K562 (cell line): ENCODE measurements around the gene ANKRD61. TPM values are rescaled to one million over a fixed set of nuclear protein-coding genes. Genes with fewer than 3 reads are reported as not detected.

Experiments used
- ARNT ChIP-seq, 2 experiments: fragments of 450-650 bp; IDR thresholded peaks; 2 replicates each; pipeline ENCODE4 v1.6.1; 2016; ENCODE audit warnings: mild to moderate bottlenecking in 1 of 2
- BCL6 ChIP-seq: fragments of 250-450 bp; sonication (Bioruptor Pico); IDR thresholded peaks from 2 replicates; pipeline ENCODE4 v1.4.0; 2020
- CHD4 ChIP-seq: fragments of 200-600 bp; sonication (generic); IDR thresholded peaks from 3 replicates; pipeline ENCODE4 v1.6.1; 2012; ENCODE audit warnings: low read depth, mild to moderate bottlenecking, mixed read lengths, low read length, inconsistent platforms; ENCODE audit not compliant: insufficient read depth, insufficient replicate concordance, poor library complexity, severe bottlenecking
- CREB1 ChIP-seq, 2 experiments: sonication (generic) in 1 of 2; formaldehyde crosslinking in 1 of 2; IDR thresholded peaks; 2 replicates each; pipeline versions ENCODE4 v1.6.1 to v1.8.0; 2012 to 2022; ENCODE audit warnings: inconsistent platforms in 1 of 2, mild to moderate bottlenecking in 1 of 2, missing genetic modification reagents in 1 of 2, moderate library complexity in 1 of 2
- ESRRA ChIP-seq: fragments of 450-650 bp; IDR thresholded peaks from 2 replicates; pipeline ENCODE4 v1.6.1; 2014; ENCODE audit warnings: low read depth, mild to moderate bottlenecking, moderate library complexity, borderline replicate concordance
- FIP1L1 ChIP-seq: fragments of 200-400 bp; formaldehyde crosslinking; IDR thresholded peaks from 2 replicates; pipeline ENCODE4 v1.6.1; 2018; ENCODE audit warnings: mild to moderate bottlenecking, low read depth, low read length; ENCODE audit not compliant: poor library complexity, severe bottlenecking
- KAT7 ChIP-seq: sonication (generic); formaldehyde crosslinking; IDR thresholded peaks from 2 replicates; pipeline ENCODE4 v1.8.0; 2022; ENCODE audit warnings: missing genetic modification reagents, mild to moderate bottlenecking, borderline replicate concordance
- MAFF ChIP-seq: IDR thresholded peaks from 2 replicates; pipeline ENCODE4 v1.6.1; 2012; ENCODE audit warnings: low read length, improper control_type of control experiment
- NCOA4 ChIP-seq: fragments of 450-650 bp; IDR thresholded peaks from 2 replicates; pipeline ENCODE4 v1.6.1; 2018; ENCODE audit warnings: mild to moderate bottlenecking; ENCODE audit not compliant: partially characterized antibody
- SNRNP70 ChIP-seq: fragments of 200-400 bp; formaldehyde crosslinking; optimal IDR thresholded peaks from 2 replicates; pipeline ENCODE3; 2017; ENCODE audit warnings: low read depth, low read length
- STAT5A ChIP-seq: IDR thresholded peaks from 2 replicates; pipeline ENCODE4 v1.6.1; 2012; ENCODE audit warnings: low read length, inconsistent platforms, borderline replicate concordance
- TGIF2 ChIP-seq: sonication (generic); formaldehyde crosslinking; IDR thresholded peaks from 2 replicates; pipeline ENCODE4 v1.8.1; 2022; ENCODE audit warnings: mild to moderate bottlenecking, missing genetic modification reagents, moderate library complexity
- TRIM24 ChIP-seq, 2 experiments: fragments of 450-650 bp; IDR thresholded peaks; 2 replicates each; pipeline ENCODE4 v1.6.1; 2016
- ZNF212 ChIP-seq: fragments of 450-650 bp; formaldehyde crosslinking; IDR thresholded peaks from 2 replicates; pipeline ENCODE4 v1.4.0; 2020; ENCODE audit warnings: mild to moderate bottlenecking
- polyA plus RNA-seq, 8 experiments: library from polyadenylated mRNA; depleted of rRNA in 4 of 8; stranded (reverse) in 5 of 8; unstranded in 3 of 8; fragments of >200 nt; fragmentation: Nextera tagmentation in 2 of 8; fragmentation: Illumina TruSeq in 1 of 8; extraction: Ambion mirVana in 2 of 8; extraction: Trizol in 1 of 8; gene quantifications; 2 replicates each; pipeline versions ENCODE4 v1.2.1 to v1.2.3, GENCODE V29; 2011 to 2014; ENCODE audit warnings: inconsistent platforms in 1 of 8, missing spikeins in 1 of 8
- total RNA-seq, 7 experiments: library from RNA; depleted of rRNA in 6 of 7; stranded (reverse); fragments of >200 nt in 6 of 7; fragmentation: Illumina TruSeq in 2 of 7; extraction: Trizol in 2 of 7; gene quantifications; 2 replicates each; pipeline versions ENCODE4 v1.2.1 to v1.2.3, GENCODE V29; 2011 to 2021; ENCODE audit warnings: low replicate concordance in 1 of 7
- TF ChIP-seq, protein P1 (sequence below): fragments of 450-650 bp; IDR thresholded peaks from 2 replicates; pipeline ENCODE4 v1.6.1; 2014; ENCODE audit warnings: low read depth, mild to moderate bottlenecking, moderate library complexity, borderline replicate concordance
- TF ChIP-seq, protein P2 (sequence below): fragments of 450-650 bp; IDR thresholded peaks from 2 replicates; pipeline ENCODE4 v1.6.1; 2017; ENCODE audit warnings: antibody characterized with exemption, mild to moderate bottlenecking
- TF ChIP-seq, protein P3 (sequence below): fragments of 250-450 bp; sonication (Bioruptor Pico); IDR thresholded peaks from 2 replicates; pipeline ENCODE4 v1.9.0; 2021; ENCODE audit warnings: mild to moderate bottlenecking
- TF ChIP-seq, protein P4 (sequence below), 2 experiments: fragments of 450-650 bp; IDR thresholded peaks; 2 replicates each; pipeline ENCODE4 v1.6.1; 2018; ENCODE audit warnings: mild to moderate bottlenecking in 2 of 2, low read depth in 1 of 2; ENCODE audit not compliant: partially characterized antibody in 2 of 2

The ANKRD61 gene
- total and polyA plus RNA-seq, 9 of the 15 experiments (the other 6 are each of a cell fraction or from before 2014, with no cell fraction given), result 0.08 to 0.11 (median 0.09) TPM; not detected in 5

DNA sequence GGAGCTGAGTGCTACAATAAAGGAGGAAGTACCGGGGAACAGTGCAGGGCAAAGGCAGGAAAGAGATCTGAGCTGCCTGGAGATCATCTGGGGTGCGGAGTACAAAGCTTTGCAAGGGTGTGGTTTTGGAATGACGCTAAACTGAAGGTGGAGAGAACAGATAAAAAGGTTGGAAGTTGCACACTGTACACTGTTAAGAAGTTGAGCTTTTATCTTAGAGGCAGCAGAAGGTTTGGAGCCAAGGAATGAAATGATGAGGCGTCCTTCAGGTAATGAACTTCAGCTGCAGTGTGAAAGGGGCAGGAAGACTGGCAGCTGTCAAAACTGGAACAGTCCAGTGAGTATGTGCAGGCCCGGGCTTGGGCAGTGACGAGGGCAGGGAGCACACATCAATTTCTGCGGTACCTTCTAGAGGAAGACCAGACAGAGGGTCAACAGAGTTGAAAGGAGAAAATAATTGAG lies 7.2 kb upstream of the ANKRD61 start (continued):
- TF ChIP-seq CHD4 (no peak), FIP1L1 (no peak), KAT7 (no peak), ZNF212 (CRISPR knock-in tag) (0 out of 2 replicates have a peak, but pooled peaks have one; percentile 19), TGIF2 (CRISPR knock-in tag) (no peak; the same call in 1 of the 2 replicates), CREB1 (IDR thresholded peaks at IDR 0.05) (peak; percentile 90), CREB1 (CRISPR knock-in tag; IDR thresholded peaks at IDR 0.05) (peak; percentile 66), STAT5A (peak; percentile 95), ARNT (IDR thresholded peaks at IDR 0.05) (peak; percentile 93 to 96), BCL6 (CRISPR knock-in tag) (peak; percentile 66; the same call in 1 of the 2 replicates), SNRNP70 (no peak), TRIM24 (IDR thresholded peaks at IDR 0.05) (peak; percentile 96 to 98), ESRRA (peak; percentile 91; the same call in 1 of the 2 replicates), NCOA4 (peak; percentile 78), MAFF (peak; percentile 46)
- TF ChIP-seq, protein P1, sequence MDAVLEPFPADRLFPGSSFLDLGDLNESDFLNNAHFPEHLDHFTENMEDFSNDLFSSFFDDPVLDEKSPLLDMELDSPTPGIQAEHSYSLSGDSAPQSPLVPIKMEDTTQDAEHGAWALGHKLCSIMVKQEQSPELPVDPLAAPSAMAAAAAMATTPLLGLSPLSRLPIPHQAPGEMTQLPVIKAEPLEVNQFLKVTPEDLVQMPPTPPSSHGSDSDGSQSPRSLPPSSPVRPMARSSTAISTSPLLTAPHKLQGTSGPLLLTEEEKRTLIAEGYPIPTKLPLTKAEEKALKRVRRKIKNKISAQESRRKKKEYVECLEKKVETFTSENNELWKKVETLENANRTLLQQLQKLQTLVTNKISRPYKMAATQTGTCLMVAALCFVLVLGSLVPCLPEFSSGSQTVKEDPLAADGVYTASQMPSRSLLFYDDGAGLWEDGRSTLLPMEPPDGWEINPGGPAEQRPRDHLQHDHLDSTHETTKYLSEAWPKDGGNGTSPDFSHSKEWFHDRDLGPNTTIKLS, result peak; percentile 63; the same call in 1 of the 2 replicates
- TF ChIP-seq, protein P2, sequence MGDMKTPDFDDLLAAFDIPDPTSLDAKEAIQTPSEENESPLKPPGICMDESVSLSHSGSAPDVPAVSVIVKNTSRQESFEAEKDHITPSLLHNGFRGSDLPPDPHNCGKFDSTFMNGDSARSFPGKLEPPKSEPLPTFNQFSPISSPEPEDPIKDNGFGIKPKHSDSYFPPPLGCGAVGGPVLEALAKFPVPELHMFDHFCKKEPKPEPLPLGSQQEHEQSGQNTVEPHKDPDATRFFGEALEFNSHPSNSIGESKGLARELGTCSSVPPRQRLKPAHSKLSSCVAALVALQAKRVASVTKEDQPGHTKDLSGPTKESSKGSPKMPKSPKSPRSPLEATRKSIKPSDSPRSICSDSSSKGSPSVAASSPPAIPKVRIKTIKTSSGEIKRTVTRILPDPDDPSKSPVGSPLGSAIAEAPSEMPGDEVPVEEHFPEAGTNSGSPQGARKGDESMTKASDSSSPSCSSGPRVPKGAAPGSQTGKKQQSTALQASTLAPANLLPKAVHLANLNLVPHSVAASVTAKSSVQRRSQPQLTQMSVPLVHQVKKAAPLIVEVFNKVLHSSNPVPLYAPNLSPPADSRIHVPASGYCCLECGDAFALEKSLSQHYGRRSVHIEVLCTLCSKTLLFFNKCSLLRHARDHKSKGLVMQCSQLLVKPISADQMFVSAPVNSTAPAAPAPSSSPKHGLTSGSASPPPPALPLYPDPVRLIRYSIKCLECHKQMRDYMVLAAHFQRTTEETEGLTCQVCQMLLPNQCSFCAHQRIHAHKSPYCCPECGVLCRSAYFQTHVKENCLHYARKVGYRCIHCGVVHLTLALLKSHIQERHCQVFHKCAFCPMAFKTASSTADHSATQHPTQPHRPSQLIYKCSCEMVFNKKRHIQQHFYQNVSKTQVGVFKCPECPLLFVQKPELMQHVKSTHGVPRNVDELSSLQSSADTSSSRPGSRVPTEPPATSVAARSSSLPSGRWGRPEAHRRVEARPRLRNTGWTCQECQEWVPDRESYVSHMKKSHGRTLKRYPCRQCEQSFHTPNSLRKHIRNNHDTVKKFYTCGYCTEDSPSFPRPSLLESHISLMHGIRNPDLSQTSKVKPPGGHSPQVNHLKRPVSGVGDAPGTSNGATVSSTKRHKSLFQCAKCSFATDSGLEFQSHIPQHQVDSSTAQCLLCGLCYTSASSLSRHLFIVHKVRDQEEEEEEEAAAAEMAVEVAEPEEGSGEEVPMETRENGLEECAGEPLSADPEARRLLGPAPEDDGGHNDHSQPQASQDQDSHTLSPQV, result peak; percentile 72; the same call in 1 of the 2 replicates
- TF ChIP-seq, protein P3, sequence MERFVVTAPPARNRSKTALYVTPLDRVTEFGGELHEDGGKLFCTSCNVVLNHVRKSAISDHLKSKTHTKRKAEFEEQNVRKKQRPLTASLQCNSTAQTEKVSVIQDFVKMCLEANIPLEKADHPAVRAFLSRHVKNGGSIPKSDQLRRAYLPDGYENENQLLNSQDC (CRISPR knock-in tag), result 0 out of 2 replicates have a peak, but pooled peaks have one; percentile 31
- TF ChIP-seq, protein P4, sequence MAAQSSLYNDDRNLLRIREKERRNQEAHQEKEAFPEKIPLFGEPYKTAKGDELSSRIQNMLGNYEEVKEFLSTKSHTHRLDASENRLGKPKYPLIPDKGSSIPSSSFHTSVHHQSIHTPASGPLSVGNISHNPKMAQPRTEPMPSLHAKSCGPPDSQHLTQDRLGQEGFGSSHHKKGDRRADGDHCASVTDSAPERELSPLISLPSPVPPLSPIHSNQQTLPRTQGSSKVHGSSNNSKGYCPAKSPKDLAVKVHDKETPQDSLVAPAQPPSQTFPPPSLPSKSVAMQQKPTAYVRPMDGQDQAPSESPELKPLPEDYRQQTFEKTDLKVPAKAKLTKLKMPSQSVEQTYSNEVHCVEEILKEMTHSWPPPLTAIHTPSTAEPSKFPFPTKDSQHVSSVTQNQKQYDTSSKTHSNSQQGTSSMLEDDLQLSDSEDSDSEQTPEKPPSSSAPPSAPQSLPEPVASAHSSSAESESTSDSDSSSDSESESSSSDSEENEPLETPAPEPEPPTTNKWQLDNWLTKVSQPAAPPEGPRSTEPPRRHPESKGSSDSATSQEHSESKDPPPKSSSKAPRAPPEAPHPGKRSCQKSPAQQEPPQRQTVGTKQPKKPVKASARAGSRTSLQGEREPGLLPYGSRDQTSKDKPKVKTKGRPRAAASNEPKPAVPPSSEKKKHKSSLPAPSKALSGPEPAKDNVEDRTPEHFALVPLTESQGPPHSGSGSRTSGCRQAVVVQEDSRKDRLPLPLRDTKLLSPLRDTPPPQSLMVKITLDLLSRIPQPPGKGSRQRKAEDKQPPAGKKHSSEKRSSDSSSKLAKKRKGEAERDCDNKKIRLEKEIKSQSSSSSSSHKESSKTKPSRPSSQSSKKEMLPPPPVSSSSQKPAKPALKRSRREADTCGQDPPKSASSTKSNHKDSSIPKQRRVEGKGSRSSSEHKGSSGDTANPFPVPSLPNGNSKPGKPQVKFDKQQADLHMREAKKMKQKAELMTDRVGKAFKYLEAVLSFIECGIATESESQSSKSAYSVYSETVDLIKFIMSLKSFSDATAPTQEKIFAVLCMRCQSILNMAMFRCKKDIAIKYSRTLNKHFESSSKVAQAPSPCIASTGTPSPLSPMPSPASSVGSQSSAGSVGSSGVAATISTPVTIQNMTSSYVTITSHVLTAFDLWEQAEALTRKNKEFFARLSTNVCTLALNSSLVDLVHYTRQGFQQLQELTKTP (IDR thresholded peaks at IDR 0.05; ENCODE audit: low read depth in 1 of 2, partially characterized antibody in 2 of 2), result peak; percentile 74 to 91
